UCSD-AML1 (cell line): Measurements from ENCODE around the gene TP53I13.

Experiments
- DNase-seq: peaks from one replicate; lab custom pipeline; 2025; ENCODE audit not compliant: unreplicated experiment; lab: John Stamatoyannopoulos, UW

TP53I13 gene

GRCh38 chr17:29614349-29615047, 46.0 kb downstream of the TP53I13 start:
- DNase-seq = no peak

GRCh38 chr17:29615048-29615385, 46.5 kb downstream of the TP53I13 start:
- peak; percentile 74 for DNase-seq

- DNase-seq = peak; percentile 92
These were observed 47.2 kb downstream of the TP53I13 start for GRCh38 chr17:29615492-29616299.

GRCh38 chr17:29616300-29617048, 48.0 kb downstream of the TP53I13 start:
- no peak for DNase-seq

GRCh38 chr17:29617125-29617480, 48.6 kb downstream of the TP53I13 start:
- peak; percentile 91 for DNase-seq

GRCh38 chr17:29617481-29618271, 49.2 kb downstream of the TP53I13 start:
- peak; percentile 88 for DNase-seq

- DNase-seq = no peak
These were observed 50.0 kb downstream of the TP53I13 start for GRCh38 chr17:29618272-29619065.

DNA sequence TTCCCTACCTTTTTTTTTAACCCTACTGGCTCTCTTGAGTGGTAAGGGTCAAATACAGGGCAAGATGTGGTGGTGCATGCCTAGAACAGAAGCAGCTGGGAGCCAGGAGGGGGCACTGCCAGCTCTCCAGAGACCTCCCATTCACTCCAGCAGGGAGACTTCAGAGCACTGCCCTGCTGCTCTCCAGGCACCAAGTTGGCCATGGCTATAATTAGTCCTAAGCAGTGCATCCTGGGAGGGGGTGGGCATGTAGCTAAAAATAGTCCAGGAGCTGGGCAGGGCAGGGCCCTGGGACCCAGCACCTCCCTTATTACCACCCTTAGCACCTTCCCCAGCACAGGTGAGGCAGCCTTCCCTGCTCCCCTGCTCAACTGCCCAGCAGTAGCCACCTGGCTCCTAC, 50.8 kb downstream of the TP53I13 start:
- peak; percentile 52 for DNase-seq

DNA sequence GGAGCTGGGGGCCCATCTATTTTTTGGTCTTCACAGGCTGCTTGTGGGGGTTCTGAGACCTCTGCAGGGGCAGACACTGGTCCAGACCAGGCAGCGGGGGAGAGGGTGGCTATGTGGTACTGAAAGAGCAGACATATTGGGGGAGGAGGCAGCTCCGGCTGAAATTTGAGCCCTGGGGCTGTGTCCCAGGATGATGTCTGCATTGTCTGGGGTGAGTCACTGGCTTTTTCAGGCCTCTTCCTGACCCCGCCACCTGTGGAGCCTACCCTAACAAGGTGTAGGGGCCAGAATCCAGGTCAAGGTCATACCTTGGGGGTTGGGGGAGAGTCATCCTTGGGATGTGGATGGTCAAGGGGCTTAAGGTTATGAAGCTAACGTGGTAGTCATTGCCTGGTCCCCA, 51.8 kb downstream of the TP53I13 start:
- DNase-seq = no peak

- no peak for DNase-seq
These were observed 52.4 kb downstream of the TP53I13 start for GRCh38 chr17:29620779-29621500.

DNA sequence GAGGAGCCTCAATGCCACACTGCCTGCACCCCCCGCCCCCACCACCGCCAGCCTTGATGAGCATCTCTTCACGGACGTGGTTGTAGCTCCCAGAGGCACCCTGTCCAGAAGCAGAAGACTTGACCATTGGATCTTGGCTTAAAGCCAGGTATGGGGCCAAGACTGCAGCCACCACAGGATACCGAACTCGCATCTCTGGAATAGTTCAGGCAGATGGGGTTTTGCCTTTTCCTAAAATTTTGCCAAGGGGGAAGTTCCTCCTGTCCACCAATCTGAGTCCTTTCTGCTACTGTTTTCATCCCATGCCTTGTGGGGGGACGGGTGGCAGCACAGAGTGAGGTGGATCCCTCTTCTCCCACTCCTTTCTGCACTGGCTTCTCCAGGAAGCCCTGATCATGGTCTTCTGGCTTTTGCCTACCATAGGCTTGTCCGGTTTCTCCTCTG, 53.3 kb downstream of the TP53I13 start:
- DNase-seq = no peak
